Measurements from ENCODE around the gene CLTCL1. TPM values are rescaled to one million over a fixed set of nuclear protein-coding genes. Genes with fewer than 3 reads are reported as not detected.

The CLTCL1 gene
- total and polyA plus RNA-seq, 4 donors: 2.0 to 4.8 (median 2.6) TPM

- Histone ChIP-seq H3K4me1 (ENCODE audit: control insufficient read depth in 4 of 4, insufficient read depth in 4 of 4, low read length in 3 of 4) (no peaks in the 10 kb centered on the region), H3K4me3 (ENCODE audit: low read depth in 1 of 3, low read length in 3 of 3) (no peak overlapping the region), H3K36me3 (ENCODE audit: control insufficient read depth in 4 of 4, insufficient read depth in 3 of 4, low read depth in 1 of 4, low read length in 3 of 4) (peaks cover 0 to 12% (median 4%) of the 10 kb centered on the region in 4 donors), H3K27ac (ENCODE audit: low read depth in 1 of 2, low read length in 2 of 2) (no peak overlapping the region), H3K9ac (ENCODE audit: low read depth in 1 of 2, low read length in 2 of 2) (no peak overlapping the region), H3K27me3 (ENCODE audit: control insufficient read depth in 4 of 4, insufficient read depth in 4 of 4, low read length in 3 of 4) (no peaks in the 10 kb centered on the region), H3K9me3 (ENCODE audit: control insufficient read depth in 4 of 4, low read length in 3 of 4) (no peaks in the 10 kb centered on the region)
- 92% methylated on average over 9 of the region's 9 CpGs for WGBS
- DNase-seq (ENCODE audit: low spot score): no peak
- TF ChIP-seq GABPA (IDR thresholded peaks at IDR 0.05 in 1 of 2, conservative IDR thresholded peaks at IDR 0.05 in 1 of 2): no peak
- no peak for TF ChIP-seq FOXA1 (IDR thresholded peaks at IDR 0.05)
- no peak for TF ChIP-seq RXRA (IDR thresholded peaks at IDR 0.05)
- no peak for TF ChIP-seq RAD21 (IDR thresholded peaks at IDR 0.05)
- no peak for TF ChIP-seq EGR1 (IDR thresholded peaks at IDR 0.05; ENCODE audit: low read depth in 2 of 2)
- TF ChIP-seq HNF4G (IDR thresholded peaks at IDR 0.05): no peak
- TF ChIP-seq JUND (IDR thresholded peaks at IDR 0.05): no peak
- no peak for TF ChIP-seq REST (IDR thresholded peaks at IDR 0.05)
- no peak for TF ChIP-seq TAF1 (conservative IDR thresholded peaks at IDR 0.05)
- no peak for TF ChIP-seq NR2F2 (IDR thresholded peaks at IDR 0.05)
- no peak for TF ChIP-seq MAX (IDR thresholded peaks at IDR 0.05)
- TF ChIP-seq FOXA2 (IDR thresholded peaks at IDR 0.05): no peak
- no peak for TF ChIP-seq CTCF (IDR thresholded peaks at IDR 0.05; ENCODE audit: low read depth, low read length, missing input control)
- TF ChIP-seq SP1 (IDR thresholded peaks at IDR 0.05): no peak
- no peak for TF ChIP-seq ZBTB33 (IDR thresholded peaks at IDR 0.05)
- TF ChIP-seq HNF4A (conservative IDR thresholded peaks at IDR 0.05): no peak
- TF ChIP-seq YY1 (IDR thresholded peaks at IDR 0.05): no peak
- no peak for TF ChIP-seq ATF3 (IDR thresholded peaks at IDR 0.05)
Observed at GRCh38 chr22:19207401-19207808, 84.1 kb downstream of the CLTCL1 start.

All from liver (tissue), 9 donors.